Measurements from ENCODE around the gene SPINT3.

Gene SPINT3, protein sequence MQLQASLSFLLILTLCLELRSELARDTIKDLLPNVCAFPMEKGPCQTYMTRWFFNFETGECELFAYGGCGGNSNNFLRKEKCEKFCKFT

DNA sequence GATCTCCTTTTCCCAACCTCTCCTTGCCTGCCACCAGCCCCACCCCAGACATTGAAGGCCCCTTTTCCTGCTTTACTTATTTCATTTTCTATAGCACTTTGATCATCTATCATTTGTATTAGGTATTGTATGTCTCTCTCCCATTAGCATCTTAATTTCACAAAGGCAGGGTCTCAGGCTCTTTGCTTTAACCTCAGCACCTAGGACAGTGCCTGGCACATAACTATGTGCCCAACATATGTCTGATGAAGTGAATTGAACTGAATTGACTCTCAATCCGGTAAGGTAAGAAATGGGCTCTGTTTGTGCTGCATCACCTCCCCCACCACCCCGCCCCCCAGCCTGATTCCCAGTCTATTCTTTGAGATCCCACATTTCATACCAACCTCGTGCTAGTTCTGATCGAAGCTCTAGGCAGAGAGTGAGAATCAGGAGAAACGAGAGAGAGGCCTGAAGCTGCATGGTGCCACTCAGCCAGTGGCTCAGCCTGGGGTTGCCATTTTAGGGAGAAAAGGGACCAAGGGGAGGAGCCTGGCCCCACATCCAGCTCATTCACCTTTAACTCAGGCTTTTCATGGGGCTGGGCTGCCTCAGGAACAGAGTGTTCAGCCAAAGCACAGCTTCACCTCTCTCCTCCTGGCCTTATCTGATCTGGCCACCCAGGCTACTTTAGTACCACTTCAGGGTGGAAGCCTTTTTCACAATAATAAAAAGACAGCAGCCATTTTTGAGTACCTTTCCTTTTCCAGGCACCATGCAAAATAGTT is at the start of gene SPINT3:
Gene SPINT3, minus strand, starts transcription at position 476 of the 767 bp plus-strand sequence. Its CDS starts 14 bp downstream, at position 462.
- DNase-seq = no peak

DNA sequence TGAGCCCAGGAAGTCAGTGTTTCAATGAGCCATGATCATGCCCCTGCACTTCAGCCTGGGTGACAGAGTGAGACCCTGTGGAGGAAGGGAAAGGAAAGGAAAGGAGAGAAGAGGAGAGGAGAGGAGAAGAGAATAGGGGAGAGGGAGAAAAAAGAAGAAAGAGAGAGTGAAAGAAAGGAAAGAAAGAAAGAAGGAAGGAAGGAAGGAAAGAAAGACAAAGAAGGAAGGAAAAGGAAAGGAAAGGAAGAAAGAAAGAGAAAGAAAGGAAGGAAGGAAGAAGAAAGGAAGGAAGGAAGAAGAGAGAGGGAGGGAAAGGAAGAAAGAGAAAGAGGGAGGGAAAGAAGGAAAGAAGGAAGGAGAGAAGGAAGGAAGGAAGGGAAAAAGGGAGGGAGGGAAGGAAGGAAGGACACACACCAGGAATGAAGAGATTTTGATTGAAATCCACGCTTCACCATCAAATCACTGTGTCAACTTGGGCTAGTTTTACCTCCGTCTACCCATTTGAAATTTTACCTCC is 49.4 kb upstream of the SPINT3 start:
- DNase-seq = no peak

DNA sequence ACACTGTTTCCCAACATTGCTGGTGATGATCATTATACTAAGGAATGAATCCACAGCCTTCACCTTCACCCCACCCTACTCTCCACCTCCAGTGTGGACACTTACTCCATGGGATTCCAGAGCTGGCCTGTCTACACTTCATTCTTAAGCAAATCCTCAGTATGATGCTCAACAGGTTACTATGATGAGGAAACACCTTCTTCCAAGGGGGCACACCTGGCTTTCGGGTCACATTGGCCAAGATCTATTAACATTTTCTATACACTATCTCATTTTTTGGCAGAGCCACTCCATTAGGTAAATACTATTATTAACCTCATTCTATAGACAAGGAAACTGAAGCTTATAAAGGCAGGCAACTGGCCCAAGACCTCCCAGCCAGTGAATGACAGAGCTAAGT is 39.8 kb upstream of the SPINT3 start:
- DNase-seq = no peak

DNA sequence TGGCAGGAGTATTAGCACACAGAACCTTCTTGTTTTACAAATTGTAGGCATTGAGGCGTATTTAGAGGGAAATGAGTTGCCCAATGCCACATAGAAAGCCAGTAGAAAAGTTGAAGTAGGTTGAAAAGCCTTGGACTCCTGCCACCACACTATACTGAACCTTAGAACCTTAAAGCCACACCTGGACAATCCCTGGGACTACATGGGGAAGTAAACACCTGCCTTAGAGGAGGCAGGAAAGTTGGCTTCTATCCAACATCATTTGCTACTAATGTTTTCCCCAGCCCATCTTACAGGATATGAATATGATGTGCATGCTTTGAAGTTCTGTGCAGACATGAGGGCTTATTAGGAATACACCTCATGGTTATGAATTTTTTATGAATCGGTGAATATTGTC is 37.0 kb upstream of the SPINT3 start:
- DNase-seq = no peak

DNA sequence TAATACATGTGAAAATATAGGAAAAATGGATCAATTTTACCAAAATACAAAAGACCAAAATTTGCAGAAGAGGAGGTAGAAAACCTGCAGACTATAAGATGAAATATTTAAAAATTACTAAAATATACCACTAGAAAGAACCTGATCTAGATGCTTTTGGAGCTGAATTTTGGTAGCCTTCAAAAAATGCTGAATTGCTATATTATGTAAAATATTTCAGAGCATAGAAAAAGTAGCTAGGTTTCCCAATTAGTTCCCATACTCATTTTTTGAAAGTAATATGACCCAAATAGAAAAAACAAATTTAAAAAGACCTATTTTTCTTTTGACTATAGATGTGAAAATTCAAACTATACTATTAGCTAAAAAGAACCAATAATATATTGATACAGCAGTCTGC is 35.3 kb upstream of the SPINT3 start:
- DNase-seq = no peak

DNA sequence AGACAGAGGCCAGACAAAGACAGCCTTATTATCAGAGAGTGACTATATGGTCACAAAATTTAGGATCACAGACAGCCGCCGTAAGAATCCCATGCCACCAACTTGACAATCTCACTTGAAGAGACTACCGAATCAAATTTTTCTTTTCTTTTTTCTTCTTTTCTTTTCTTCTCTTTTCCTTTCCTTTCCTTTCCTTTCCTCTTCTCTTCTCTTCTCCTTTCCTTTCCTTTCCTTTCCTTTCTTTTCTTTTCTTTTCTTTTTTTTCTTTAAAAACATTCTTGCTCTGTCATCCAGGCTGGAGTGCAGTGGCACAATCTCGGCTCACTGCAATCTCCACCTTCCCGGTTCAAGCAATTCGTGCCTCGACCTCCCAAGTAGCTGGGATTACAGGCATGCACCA is 33.0 kb upstream of the SPINT3 start:
- DNase-seq = no peak

DNA sequence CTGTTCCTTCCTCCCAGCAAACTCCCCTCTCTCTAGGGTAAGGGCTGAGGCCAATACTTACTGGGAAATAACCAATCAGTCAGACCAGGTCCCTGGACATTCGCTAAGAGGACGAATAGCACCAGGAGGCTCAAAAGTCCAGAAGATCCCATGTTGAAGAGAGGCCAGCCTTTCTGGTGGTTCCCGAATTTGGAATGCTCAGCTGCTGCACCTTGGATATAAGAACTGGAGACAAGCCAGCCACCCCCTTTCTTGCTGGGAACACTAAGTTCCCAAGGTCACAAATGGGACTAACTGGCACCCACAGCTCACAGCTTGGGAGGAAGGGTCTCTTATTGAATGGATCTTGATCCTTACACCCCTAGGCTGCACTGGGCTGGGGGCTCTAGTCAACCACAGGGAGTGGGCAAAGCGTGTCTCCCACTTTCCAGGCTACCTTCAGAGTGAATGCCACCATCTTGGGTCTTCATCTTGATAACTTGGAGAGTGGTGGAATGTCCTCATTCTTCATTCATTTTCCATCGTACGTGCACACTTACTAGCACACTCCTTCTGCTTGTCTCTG is 31.9 kb upstream of the SPINT3 start, which contains the start of gene EPPIN:
Gene EPPIN, minus strand, starts transcription at position 196 of the 565 bp plus-strand sequence. Its CDS starts 44 bp downstream, at position 152.
- no peak for DNase-seq

DNA sequence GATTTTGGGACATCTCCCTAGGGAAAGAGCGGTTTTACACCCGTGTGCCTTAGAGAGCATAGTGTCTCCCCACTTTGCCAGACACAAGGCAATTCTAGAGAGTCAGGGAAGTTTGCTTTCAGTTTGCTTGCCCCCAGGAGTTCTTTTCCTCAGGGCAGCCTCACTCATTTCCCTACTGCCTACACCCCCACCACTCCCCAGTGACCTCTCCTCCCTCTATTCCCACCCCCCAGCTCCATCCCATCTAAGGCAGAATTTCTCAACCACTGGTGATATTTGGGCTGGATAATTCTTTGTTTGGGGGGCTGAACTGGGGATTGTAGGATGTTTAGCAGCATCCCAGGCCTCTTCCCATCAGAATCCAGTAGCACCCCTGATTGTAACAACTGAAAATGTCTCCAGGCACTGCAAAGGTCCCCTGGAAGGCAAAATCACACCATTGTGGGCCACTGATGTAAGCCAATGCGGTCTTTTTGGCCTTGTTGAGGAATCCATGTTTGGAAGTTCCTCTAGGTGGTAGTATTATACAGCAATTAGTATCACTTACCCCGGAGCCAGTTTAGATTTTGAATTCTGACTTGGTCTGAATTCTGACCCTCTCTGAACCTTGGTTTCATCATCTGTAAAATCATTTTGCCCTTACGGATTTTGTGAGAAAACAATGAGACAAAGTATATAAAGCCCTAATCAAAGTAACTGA is 30.5 kb upstream of the SPINT3 start:
- no peak for DNase-seq

DNA sequence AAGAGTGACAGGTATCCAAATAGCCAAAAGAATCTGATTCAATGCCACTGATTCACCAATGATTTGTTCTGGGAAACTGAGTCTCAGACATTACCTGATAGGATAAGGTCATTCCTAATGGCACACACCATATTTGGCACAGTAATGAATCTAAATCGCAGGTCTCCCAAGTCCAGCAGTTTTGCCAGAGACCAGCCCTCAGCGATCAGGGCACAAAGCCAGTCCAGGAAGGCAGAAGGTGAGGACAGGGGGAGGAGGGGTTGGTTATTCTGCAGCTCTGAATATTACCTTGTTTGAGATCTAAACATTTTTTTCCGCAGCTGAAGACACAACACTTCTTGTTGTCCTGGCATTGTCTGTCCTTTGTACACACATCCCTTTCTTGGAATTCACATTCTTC is 29.9 kb upstream of the SPINT3 start:
- DNase-seq = no peak

DNA sequence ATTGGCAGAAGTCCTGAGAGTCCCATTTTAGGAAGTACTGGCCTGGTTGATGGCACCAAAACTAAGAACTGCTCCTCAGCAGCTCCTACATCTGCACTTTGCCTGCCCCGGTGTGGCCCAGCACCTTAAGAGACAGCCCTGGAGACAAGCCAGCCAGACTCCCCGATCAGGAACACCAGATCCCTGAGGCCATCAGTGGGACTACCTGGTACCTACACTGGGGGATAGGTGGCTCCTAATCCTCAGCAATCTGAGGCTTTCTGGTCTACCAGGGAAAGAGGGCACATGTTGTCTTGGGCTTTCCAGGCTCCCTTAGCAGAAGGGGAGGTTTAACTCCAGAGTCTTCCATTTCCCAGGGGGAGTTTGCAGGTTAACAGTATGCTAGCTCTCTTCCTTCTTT is 24.0 kb upstream of the SPINT3 start, which contains the start of gene WFDC6:
Gene WFDC6, minus strand, starts transcription at position 101 of the 400 bp plus-strand sequence. Its CDS starts 75 bp downstream, at position 26.
- no peak for DNase-seq

DNA sequence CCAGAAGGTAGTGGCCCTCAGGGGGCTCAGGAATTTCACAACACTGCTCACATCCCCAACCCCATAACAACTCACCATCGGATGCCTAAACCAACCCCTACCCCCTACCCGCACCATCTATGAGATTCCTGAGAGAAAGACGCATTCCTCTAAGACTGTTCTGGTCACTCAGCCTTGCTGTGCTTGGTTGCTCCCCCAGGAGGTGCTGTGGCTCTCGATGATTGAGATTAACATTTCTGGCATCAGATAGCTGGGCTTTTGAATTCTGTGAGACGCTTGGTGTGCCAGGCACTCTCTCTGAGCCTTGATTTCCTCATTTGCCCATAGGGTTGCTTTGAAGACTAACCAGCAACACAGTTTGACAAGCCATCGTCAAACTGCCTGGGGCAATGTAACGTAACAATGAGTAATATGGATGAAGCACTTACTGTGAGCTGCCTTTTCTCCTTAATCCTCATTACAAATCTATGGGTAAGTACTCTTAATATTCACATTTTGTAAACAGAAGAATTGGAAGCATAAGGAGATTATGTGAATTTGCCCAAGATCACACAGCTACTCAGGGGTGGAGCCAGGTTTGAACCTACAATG is 22.9 kb upstream of the SPINT3 start:
- DNase-seq = no peak

DNA sequence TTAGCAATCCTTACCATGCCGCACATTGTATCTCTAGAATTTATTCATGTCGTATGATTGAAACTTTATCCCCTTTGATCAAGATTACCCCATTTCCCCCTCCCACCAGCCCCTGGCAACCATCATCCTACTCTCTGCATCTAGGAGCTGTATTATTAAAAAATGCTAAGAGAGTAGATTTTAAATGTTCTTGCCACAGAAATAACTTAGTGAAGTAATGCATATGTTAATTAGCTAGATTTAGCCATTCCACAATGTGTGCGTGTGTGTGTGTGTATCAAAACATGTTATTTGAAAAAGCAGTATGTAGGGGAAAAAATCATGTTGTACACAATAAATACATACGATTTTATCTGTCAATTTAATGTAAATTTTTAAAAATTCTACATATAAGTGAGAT is 11.9 kb upstream of the SPINT3 start:
- no peak for DNase-seq

DNA sequence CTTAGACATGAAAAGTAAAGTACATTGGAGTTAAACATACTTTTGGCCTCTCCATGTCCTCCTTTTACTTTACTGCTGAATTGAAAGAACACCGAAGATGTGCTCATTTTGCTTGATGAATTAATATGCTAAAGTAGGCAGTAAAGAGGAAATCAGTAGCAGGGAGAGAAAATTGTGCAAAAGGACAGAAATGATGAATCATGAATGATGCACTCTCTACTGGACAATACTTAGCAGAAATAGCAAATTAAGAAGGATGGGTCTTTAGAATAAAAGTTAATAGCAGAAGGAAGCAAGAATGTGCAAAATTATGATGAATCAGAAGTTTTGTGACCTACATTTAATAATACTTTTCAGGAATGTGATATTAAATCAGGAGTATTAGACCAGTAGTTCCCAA is 8.4 kb upstream of the SPINT3 start:
- no peak for DNase-seq

DNA sequence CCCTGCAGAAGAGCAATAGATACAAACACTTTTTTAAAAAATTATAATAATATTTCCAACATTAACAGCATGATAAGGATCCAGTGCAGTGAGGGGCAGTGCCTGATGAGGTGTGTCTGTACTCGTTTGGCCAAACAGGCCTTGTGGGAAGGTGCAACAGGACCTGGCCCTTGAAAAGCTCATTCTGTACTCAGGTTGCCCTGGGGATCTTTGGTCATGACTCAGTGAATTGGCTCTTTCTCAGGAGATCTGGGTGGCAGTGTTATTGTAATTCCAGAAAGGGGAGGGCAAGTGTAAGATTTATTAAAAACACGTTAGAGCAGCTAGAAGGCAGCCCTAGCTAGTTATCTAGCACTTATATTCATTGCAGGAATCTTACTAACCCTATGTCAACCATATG is 2.9 kb upstream of the SPINT3 start:
- DNase-seq = no peak

DNA sequence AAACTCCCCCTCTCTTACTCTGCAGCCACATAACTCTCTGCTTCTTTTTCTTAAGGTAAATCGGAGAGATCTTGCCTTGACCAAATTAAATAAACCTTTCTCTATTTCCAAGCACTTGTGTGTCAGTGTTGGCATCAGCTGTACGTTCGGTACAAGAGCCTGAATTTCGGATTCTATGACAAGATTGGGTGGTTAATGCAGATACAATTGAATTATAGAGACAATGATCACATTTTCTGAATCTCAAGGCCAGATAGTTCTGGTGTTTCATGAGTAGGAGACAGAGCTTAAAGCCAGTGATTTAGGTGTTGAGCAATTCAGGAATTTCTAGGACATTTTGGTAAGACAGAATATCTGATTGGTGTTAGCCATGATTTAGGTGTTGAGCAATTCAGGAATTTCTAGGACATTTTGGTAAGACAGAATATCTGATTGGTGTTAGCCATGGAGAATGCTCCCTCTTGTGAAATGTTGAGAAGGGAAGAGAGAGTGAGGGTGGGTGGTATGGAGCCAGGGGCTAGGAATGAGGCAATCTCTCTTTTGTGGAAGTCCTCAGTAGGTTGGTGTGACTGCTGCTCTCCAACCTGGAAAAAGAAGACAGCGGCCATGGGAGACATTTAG is 5.1 kb downstream of the SPINT3 start:
- DNase-seq = no peak

DNA sequence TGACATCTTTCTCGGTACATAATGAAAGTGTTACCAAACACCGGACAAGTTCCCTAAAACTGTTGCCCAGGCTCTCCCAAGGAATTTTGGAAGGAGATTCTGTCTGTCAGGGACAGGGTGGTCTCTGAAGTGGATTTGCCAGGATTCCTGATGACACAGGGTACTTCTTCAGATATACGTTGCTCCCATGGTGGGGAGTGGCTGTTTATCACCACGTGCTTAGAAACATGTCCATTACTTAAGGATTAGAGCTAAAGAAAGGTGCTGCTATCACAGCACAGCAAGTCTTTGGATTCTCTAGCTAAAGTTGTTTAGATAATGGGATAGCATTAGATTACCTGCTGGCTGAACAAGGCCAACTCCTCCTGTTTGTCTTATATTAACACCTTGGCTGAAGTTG is 6.3 kb downstream of the SPINT3 start:
- DNase-seq = no peak

DNA sequence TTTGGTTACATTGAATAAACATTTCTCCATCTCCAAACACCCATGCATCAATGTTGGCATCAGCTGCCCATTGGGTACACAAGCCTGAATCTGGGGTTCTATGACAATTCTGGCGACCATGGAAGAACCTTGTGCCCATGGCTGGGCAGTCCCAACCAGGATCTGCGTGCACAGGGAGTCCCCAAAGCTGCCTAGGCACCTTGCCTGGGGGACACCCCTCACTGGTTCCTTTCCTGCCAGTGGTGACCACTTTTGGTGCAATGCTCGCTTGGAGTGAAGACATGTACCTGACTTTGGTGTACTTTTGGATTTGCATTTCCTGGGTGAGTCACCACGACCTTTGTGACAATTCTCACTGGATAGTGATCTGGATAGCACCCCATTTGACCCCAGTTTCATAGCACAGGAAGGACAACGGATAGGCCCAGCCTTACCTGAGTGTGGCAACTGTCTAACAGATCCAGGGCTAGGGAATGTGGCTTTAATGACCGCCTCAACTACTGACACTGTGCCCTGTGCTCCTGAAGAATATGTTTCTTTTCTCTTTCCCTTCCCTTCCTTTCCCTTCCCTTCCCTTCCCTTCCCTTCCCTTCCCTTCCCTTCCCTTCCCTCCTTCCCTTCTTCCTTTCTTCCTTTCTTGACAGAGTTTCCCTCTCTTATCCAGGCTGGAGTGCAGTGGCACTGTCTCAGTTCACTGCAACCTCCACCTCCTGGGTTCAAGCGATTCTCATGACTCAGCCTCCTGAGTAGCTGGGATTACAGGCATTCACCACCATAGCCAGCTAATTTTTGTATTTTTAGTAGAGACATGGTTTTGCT is 7.1 kb downstream of the SPINT3 start:
- no peak for DNase-seq

DNA sequence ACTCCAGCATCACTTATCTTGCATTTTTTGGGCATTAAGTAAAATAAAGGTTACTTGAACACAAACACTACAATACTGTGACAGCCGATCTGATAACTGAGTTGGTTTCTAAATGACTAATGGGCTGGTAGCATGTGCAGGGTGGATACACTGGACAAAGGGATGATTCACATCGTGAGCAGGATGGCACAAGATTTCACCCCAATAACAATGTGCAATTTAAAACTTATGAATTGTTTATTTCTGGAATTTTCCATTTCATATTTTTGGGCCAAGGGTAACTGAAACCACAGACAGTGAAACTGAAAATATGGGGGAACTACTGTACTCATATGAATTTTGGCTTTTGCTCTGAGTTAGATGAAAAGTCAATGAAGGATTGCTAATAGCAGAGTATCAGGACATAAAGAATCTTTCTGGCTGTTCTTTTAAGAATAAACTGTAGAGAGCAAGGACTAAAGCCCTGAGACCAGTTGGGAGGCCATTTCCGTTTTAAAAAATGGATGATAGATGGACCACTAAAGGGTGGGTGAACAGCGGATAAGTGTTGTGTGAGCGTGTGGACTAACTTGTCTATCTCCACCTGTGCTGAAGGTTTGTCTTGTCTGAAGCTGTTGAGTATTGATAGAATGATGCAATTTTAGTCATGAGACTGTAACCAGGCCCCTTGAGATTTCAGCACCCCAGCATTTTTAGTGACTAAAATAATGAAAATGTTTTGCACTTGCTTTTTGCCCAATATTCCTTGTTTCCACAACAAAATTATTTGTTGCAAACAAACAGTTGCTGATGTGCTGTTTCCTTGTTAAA is 8.2 kb downstream of the SPINT3 start:
- DNase-seq = no peak

DNA sequence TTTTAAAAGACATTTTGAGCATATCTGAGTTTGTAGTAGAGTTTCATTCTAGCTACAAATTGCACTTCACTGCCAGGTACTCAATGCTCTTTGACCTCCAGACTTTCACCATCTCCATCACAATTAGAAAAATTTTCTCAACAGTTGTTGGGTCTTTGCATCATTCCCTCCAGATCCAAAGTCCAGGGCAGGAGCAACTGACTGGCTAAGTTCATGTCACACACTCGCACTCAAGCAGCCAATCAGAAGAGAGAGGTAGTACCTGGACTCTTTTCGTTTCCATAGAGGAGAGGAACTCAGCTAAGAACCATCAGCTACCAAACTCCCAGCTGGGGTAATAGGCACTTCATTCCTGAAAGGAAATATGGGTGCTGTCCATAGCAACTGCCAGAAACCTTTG is 9.0 kb downstream of the SPINT3 start:
- no peak for DNase-seq

DNA sequence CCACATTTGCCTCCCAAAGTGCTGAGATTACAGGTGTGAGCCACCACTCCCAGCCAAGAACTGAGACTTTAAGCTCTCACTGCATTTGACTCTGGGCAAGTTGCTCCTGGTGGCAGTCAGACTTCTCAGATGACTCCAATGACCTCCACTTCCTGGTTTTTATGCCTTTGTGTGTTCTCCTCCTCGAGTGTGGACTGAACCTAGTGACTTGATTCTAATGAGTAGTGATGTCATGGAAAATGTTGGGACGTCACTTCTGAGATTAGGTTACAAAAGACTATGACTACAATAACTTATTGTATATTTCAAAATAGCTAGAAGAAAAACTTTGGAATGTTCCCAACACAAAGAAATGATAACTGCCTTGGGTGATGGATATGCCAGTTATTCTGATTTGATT is 12.0 kb downstream of the SPINT3 start:
- DNase-seq = no peak

DNA sequence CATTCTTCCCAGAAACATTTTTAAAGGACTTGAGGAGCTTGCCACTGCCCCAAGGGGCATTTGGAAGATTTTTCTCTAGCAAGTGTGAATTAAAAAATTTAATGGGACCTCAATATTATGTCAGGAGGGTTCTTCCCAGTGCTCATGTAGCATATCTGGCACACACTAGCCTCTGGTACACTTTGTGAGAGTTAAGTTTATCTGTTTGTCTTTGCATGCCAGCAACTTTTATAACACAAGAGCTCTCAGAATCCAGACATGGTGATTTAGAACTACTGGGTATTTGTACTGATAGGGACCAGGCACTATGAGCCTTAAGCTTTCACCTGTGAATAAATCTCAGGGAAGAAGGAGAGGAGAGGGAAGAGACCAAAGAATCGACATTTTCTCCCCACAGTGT is 12.9 kb downstream of the SPINT3 start:
- no peak for DNase-seq

Data from GOT3 (cell line).